ENCODE results near the gene MAST3.

Gene MAST3

GRCh38 chr19:18193388-18194180, 96.0 kb downstream of the MAST3 start:
- DNase-seq: no peak

- DNase-seq: no peak
Observed at GRCh38 chr19:18194181-18194530, 96.6 kb downstream of the MAST3 start.

- peak; percentile 74 for DNase-seq
Observed at GRCh38 chr19:18194554-18195238, 97.1 kb downstream of the MAST3 start.

- no peak for DNase-seq
Observed at GRCh38 chr19:18196511-18196845, 98.9 kb downstream of the MAST3 start.

GRCh38 chr19:18197306-18197705, 99.7 kb downstream of the MAST3 start:
- DNase-seq: no peak

- DNase-seq: no peak
Observed at GRCh38 chr19:18197941-18198340, 100.4 kb downstream of the MAST3 start.

GRCh38 chr19:18198374-18198773, 100.8 kb downstream of the MAST3 start:
- DNase-seq: no peak
